Articular chondrocyte of knee joint (primary cell): Measurements from ENCODE around the gene LZTS2. TPM values are rescaled to one million over a fixed set of nuclear protein-coding genes. Genes with fewer than 3 reads are reported as not detected.

Source experiments
- small RNA-seq: library from RNA; depleted of rRNA; stranded (forward); fragments of <200 nt; gene quantifications from one replicate; pipeline ENCODE3, GENCODE V24; 2012
- total RNA-seq: library from RNA; depleted of rRNA; stranded (reverse); fragments of >200 nt; gene quantifications from 2 replicates; pipeline ENCODE4 v1.2.3, GENCODE V29; 2012

The LZTS2 gene
- total RNA-seq, result 75.1 and 109 TPM in 2 replicates

DNA sequence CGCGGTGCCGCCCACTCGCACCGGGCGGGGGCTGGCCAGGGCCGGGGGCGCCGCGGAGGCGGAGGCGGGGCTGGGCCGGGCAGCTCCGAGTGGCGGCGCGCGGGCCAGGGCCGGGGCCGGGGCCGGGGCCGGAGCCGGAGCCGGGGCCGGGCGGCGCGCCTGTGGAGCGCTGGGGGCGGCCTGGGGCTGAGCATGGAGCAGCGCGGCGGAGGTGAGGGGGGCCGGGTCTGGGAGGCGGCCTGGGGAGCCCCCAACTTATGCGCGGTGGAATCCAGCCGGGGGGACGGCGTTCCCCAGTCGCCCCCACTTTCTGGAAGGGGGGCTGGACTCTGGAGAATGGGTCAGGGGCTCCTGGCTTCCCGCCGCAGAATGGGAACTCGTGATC, at the start of gene LZTS2:
LZTS2 (plus strand) TSS at position 67 of the 385 bp plus-strand sequence. CDS start 2,731 bp downstream, outside the sequence.

GRCh38 chr10:100969187-100970075, 30.2 kb upstream of the LZTS2 start, which contains the start of gene SEMA4G:
Gene SEMA4G, plus strand, starts transcription at chr10:100969504. Its CDS starts 3,409 bp downstream, at chr10:100972913.

GRCh38 chr10:100986952-100987684, 12.5 kb upstream of the LZTS2 start, which contains the start of the genes MRPL43 and TWNK:
Gene MRPL43, minus strand, starts transcription at chr10:100987497. Its CDS starts 54 bp downstream, at chr10:100987443.
Gene TWNK, plus strand, starts transcription at chr10:100987543. Its CDS starts 668 bp downstream, at chr10:100988211.

DNA sequence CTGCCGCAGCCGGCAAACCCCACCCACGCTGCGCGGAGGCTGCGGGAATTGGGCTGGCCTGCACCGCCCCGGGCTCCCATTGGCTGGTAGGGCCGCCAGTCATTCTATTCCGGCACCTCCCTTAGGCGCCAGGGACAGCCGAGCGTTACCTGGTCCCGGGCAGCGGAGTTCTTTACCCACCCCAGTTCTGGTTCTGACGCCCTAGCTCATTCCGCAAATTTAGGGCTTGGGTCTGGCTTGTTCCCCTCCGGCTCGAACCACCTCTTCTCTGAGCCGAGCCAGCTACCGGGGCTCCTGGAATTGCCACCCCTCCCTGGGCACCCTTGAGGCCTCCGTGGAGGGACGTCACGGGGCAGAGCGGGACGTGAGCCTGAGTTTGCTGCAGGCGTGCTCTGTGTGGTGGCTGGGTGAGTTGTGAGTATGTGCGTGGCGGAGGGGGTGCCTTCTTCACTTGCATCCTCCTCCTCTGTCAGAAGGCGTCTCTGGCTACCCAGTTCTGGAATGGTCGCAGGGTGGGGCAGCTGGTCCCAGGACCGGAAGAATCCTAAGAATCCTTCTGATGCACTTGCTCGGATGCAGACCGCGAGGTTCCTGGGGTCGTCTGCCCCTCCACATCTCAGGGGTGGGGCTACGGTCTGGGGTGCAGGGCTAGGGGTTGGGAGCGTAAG, 31.7 kb downstream of the LZTS2 start, which contains the start of the genes PDZD7 and SFXN3:
PDZD7 (minus strand) TSS at position 2 of the 668 bp plus-strand sequence. CDS start 910 bp downstream, outside the sequence.
SFXN3 (plus strand) TSS at position 107 of the 668 bp plus-strand sequence. CDS start 3,461 bp downstream, outside the sequence.

Small RNA genes lying within 50 kb of the gene (small RNA-seq; reads per million reads assigned to genes)
- not detected for gene MIR608

Other genes starting within 250 kb of the LZTS2 start
- gene SLF2, start 86.8 kb upstream of the LZTS2 start, total RNA-seq, result 35.0 and 45.2 TPM in 2 replicates
- 0.26 and 0.43 TPM in 2 replicates for gene SEMA4G, start 30.3 kb upstream of the LZTS2 start, total RNA-seq
- gene MRPL43, start 12.3 kb upstream of the LZTS2 start, total RNA-seq, result 44.0 and 45.3 TPM in 2 replicates
- gene TWNK, start 12.3 kb upstream of the LZTS2 start, total RNA-seq, result 2.3 and 2.6 TPM in 2 replicates
- gene PDZD7, start 31.3 kb downstream of the LZTS2 start, total RNA-seq, result 0.86 and 0.91 TPM in 2 replicates
- gene SFXN3, start 31.4 kb downstream of the LZTS2 start, total RNA-seq, result 61.8 and 74.1 TPM in 2 replicates
- 47.7 and 54.2 TPM in 2 replicates for gene KAZALD1, start 62.2 kb downstream of the LZTS2 start, total RNA-seq
- not detected in 2 replicates for gene TLX1, start 131.5 kb downstream of the LZTS2 start, total RNA-seq
- gene LBX1, start 229.7 kb downstream of the LZTS2 start, total RNA-seq, result not detected in 2 replicates